Endothelial cell (in vitro differentiated cells): ENCODE data around the gene CAPNS2. TPM values are rescaled to one million over a fixed set of nuclear protein-coding genes. Genes with fewer than 3 reads are reported as not detected.

ENCODE experiments used
- DNase-seq: peaks from one replicate; pipeline ENCODE4 v3.0.0; 2021; ENCODE audit warnings: low spot score
- H3K27ac Mint-ChIP-seq: one replicate; pipeline ENCODE4 v1.8.0; 2021; ENCODE audit warnings: mixed read lengths, inconsistent platforms; ENCODE audit not compliant: unreplicated experiment
- H3K27me3 Mint-ChIP-seq: one replicate; pipeline ENCODE4 v1.8.0; 2021; ENCODE audit warnings: mild to moderate bottlenecking, moderate library complexity, mixed read lengths, inconsistent platforms; ENCODE audit not compliant: unreplicated experiment
- H3K36me3 Mint-ChIP-seq: one replicate; pipeline ENCODE4 v1.8.0; 2021; ENCODE audit warnings: mild to moderate bottlenecking, low read depth, mixed read lengths, inconsistent platforms; ENCODE audit not compliant: unreplicated experiment
- H3K4me1 Mint-ChIP-seq: one replicate; pipeline ENCODE4 v1.8.0; 2021; ENCODE audit warnings: mild to moderate bottlenecking, mixed read lengths, inconsistent platforms; ENCODE audit not compliant: unreplicated experiment
- H3K4me3 Mint-ChIP-seq: one replicate; pipeline ENCODE4 v1.8.0; 2021; ENCODE audit warnings: mild to moderate bottlenecking, mixed read lengths, inconsistent platforms; ENCODE audit not compliant: unreplicated experiment
- H3K9me3 Mint-ChIP-seq: one replicate; pipeline ENCODE4 v1.8.0; 2021; ENCODE audit warnings: mixed read lengths, inconsistent platforms; ENCODE audit not compliant: unreplicated experiment
- CTCF ChIP-seq: fragments of 200-600 bp; sonication (generic); IDR thresholded peaks from one replicate; pipeline ENCODE4 v1.5.0; 2021; ENCODE audit warnings: antibody characterized with exemption; ENCODE audit not compliant: unreplicated experiment
- total RNA-seq: library from RNA; stranded (reverse); fragmentation: NEBNext Ultra II Directional; extraction: Animal tissue kit (Norgen Biotek cat#: 25700); gene quantifications from one replicate; pipeline ENCODE4 v1.2.1, GENCODE V29; 2021; ENCODE audit not compliant: unreplicated experiment

Gene CAPNS2
- total RNA-seq, 1 donor from 2014 or later, result 1.2 TPM

GRCh38 chr16:55563797-55564196 is 2.7 kb upstream of the CAPNS2 start:
- Mint-ChIP-seq H3K9me3 (no peaks in the 10 kb centered on the region), H3K4me1 (peaks cover 18% of the 10 kb centered on the region), H3K27me3 (no peaks in the 10 kb centered on the region), H3K4me3 (no peak overlapping the region), H3K27ac (no peak overlapping the region), H3K36me3 (peaks cover 11% of the 10 kb centered on the region)
- DNase-seq, result no peak
- no peak for TF ChIP-seq CTCF

- peaks cover 15% of the 10 kb centered on the region for H3K4me1 Mint-ChIP-seq
- no peak overlapping the region for H3K27ac Mint-ChIP-seq
- no peaks in the 10 kb centered on the region for H3K9me3 Mint-ChIP-seq
Observed at GRCh38 chr16:55565086-55565485, 1.4 kb upstream of the CAPNS2 start.

GRCh38 chr16:55567382-55567781 is 898 bp downstream of the CAPNS2 start:
- peaks cover 11% of the 10 kb centered on the region for H3K36me3 Mint-ChIP-seq
- no peaks in the 10 kb centered on the region for H3K27me3 Mint-ChIP-seq

More at GRCh38 chr16:55565086-55565485, 1.4 kb upstream of the CAPNS2 start:
- Mint-ChIP-seq H3K27me3 (no peaks in the 10 kb centered on the region), H3K36me3 (peaks cover 11% of the 10 kb centered on the region), H3K4me3 (no peak overlapping the region)
- TF ChIP-seq CTCF, result no peak
- no peak for DNase-seq

GRCh38 chr16:55568207-55568606 is 1.7 kb downstream of the CAPNS2 start:
- no peak for TF ChIP-seq CTCF
- DNase-seq, result no peak
- Mint-ChIP-seq H3K4me3 (no peak overlapping the region), H3K9me3 (no peaks in the 10 kb centered on the region), H3K36me3 (peaks cover 11% of the 10 kb centered on the region), H3K27ac (no peak overlapping the region), H3K27me3 (no peaks in the 10 kb centered on the region), H3K4me1 (peaks cover 24% of the 10 kb centered on the region)

More at GRCh38 chr16:55567382-55567781, 898 bp downstream of the CAPNS2 start:
- no peak overlapping the region for H3K27ac Mint-ChIP-seq
- no peak overlapping the region for H3K4me3 Mint-ChIP-seq
- DNase-seq, result no peak
- peaks cover 18% of the 10 kb centered on the region for H3K4me1 Mint-ChIP-seq
- H3K9me3 Mint-ChIP-seq, result no peaks in the 10 kb centered on the region
- no peak for TF ChIP-seq CTCF

GRCh38 chr16:55569025-55569424 is 2.5 kb downstream of the CAPNS2 start:
- H3K4me3 Mint-ChIP-seq, result no peak overlapping the region
- peaks cover 24% of the 10 kb centered on the region for H3K4me1 Mint-ChIP-seq
- no peaks in the 10 kb centered on the region for H3K27me3 Mint-ChIP-seq
- TF ChIP-seq CTCF, result no peak
- no peaks in the 10 kb centered on the region for H3K9me3 Mint-ChIP-seq
- no peak for DNase-seq
- H3K27ac Mint-ChIP-seq, result no peak overlapping the region
- H3K36me3 Mint-ChIP-seq, result peaks cover 11% of the 10 kb centered on the region
